Measurements from ENCODE around the gene LRRFIP1. TPM values are rescaled to one million over a fixed set of nuclear protein-coding genes. Genes with fewer than 3 reads are reported as not detected.
A peak's percentile ranks its signal among the peaks of the same experiment; 100 is the strongest.

The LRRFIP1 gene
- total RNA-seq, 1 donor from 2014 or later: 134 TPM

DNA sequence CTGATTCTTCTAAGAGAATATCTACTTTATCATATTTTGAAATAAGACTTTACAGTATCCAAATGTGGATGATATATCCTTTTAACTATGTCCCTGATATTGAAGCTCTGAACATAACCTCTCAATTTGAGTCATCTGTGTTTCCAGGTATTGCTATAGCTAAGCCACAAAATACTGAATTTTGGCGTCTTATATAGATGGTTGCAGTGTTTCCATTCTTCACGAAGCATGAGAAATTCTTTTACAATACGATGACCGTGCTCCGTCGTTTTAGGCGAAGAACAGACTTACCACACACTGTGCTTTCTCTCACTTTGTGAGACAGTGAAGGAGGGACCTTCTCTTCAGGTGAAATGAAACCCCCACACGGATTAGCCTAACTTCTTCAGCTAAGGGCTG, 45.3 kb downstream of the LRRFIP1 start:
- POLR2A ChIA-PET: interaction anchor here (0.6 to 10.8 kb wide), 7 partner anchors 9 to 75 kb away, joined by 4 to 241 read pairs (median 7); no protein-coding TSS in a partner anchor
- H3K27ac Mint-ChIP-seq: peak overlapping the region; percentile 99
- peaks cover 86% of the 10 kb centered on the region for H3K4me1 Mint-ChIP-seq
- CTCF ChIA-PET: interaction anchor here (0.7 to 9.1 kb wide), 26 partner anchors 8 to 160 kb away, joined by 3 to 216 read pairs (median 6); no protein-coding TSS in a partner anchor
- H3K9me3 Mint-ChIP-seq: no peaks in the 10 kb centered on the region
- H3K36me3 Mint-ChIP-seq (ENCODE audit: low read depth): no peaks in the 10 kb centered on the region
- intact Hi-C loops (cut with micrococcal nuclease): loop anchor here (1.0 to 10.0 kb wide), 15 partner anchors 15 to 615 kb away; partner anchors contain the start of genes PER2 and UBE2F
- ATAC-seq (ENCODE audit: low read depth): no peak
- H3K4me3 Mint-ChIP-seq: peak overlapping the region; percentile 90
- peaks cover 5% of the 10 kb centered on the region for H3K27me3 Mint-ChIP-seq
- TF ChIP-seq, protein P1, sequence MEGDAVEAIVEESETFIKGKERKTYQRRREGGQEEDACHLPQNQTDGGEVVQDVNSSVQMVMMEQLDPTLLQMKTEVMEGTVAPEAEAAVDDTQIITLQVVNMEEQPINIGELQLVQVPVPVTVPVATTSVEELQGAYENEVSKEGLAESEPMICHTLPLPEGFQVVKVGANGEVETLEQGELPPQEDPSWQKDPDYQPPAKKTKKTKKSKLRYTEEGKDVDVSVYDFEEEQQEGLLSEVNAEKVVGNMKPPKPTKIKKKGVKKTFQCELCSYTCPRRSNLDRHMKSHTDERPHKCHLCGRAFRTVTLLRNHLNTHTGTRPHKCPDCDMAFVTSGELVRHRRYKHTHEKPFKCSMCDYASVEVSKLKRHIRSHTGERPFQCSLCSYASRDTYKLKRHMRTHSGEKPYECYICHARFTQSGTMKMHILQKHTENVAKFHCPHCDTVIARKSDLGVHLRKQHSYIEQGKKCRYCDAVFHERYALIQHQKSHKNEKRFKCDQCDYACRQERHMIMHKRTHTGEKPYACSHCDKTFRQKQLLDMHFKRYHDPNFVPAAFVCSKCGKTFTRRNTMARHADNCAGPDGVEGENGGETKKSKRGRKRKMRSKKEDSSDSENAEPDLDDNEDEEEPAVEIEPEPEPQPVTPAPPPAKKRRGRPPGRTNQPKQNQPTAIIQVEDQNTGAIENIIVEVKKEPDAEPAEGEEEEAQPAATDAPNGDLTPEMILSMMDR (IDR thresholded peaks at IDR 0.05): no peak
- no peak for DNase-seq

DNA sequence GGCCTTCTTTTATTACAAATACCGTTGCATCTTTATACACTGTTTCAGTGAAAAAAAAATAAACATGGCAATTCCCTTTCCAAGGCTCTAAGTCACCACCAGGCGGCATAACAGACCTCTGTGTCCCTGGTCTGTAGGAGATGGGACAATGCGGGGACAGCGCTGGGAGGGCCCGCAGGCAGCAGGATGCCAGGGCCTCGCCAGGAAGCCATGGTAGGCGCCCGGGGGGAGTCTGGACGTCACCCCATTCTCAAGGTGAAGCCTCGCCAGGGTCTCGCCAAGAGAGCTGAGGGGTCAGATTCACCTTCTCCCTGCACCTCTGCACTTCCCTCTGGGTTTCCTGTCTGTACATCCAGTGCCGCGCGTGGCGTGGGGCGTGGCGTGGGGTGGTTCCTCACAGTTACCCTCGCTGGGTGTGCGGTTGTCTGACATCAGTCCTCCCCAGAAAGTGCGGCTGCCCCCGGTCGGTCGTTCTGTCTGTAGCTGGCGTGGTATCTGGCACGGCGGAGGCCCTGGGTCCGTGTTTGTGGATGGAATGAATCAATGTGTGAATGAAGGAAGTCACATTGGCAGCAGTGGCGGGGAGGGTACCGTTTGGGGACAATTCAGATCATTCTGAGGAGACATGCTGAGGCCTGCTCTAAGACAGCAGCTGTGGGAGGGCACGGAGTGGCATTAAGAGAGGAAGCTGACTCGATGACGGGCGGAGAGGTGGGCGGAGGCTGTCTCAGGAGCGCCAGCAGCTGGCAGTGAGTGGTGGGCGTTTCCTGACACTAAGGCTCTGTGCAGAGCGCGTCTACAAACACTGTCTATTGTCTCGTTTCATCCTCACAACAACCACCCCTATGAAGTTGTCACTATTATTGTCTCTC, 46.0 kb downstream of the LRRFIP1 start:
- H3K4me1 Mint-ChIP-seq: peaks cover 90% of the 10 kb centered on the region
- POLR2A ChIA-PET: interaction anchor here (0.7 to 10.8 kb wide), 8 partner anchors 9 to 74 kb away, joined by 4 to 241 read pairs (median 6); no protein-coding TSS in a partner anchor

DNA sequence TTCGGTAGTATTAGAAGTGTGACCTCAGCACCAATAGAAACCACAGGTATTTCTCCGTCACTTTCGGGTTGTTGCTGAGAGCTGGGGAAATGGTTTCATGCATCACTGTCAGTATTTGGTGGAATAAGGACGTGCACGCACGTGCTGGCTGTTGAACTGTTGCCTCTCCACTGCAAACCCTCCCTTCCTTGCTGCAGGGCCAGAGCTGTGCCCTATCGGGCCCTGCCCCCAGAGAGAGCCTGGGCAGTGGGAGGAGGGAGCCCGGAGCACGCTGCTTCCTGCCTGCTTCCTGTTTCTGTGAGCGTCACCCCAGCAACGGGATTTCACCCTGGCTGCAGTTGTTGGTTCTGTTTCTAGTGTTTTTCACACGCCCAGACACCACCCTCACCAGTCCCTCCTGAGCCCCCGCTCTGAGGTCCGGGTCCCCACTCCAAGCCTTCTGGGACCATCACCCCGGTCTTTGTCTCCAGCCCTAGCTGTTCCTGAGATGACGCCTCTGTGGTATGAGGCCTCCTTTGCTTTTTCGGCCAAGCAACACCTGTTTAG, 47.4 kb downstream of the LRRFIP1 start:
- TF ChIP-seq, protein P1 (IDR thresholded peaks at IDR 0.05): no peak
- no peaks in the 10 kb centered on the region for H3K36me3 Mint-ChIP-seq (ENCODE audit: low read depth)
- CTCF ChIA-PET: interaction anchor here (2.0 to 9.1 kb wide), 6 partner anchors 13 to 100 kb away, joined by 5 to 216 read pairs (median 16); no protein-coding TSS in a partner anchor
- peak overlapping the region; percentile 99 for H3K27ac Mint-ChIP-seq
- H3K27me3 Mint-ChIP-seq: no peaks in the 10 kb centered on the region
- POLR2A ChIA-PET: interaction anchor here (0.9 to 10.8 kb wide), 4 partner anchors 18 to 71 kb away, joined by 4 to 241 read pairs (median 4); no protein-coding TSS in a partner anchor
- ATAC-seq (ENCODE audit: low read depth): peak; percentile 77
- peak overlapping the region; percentile 90 for H3K4me3 Mint-ChIP-seq
- H3K9me3 Mint-ChIP-seq: no peaks in the 10 kb centered on the region
- intact Hi-C loops (cut with micrococcal nuclease): loop anchor here (5.0 to 10.0 kb wide), 5 partner anchors 230 to 612 kb away; partner anchors contain the start of genes PER2 and UBE2F
- H3K4me1 Mint-ChIP-seq: peaks cover 90% of the 10 kb centered on the region
- DNase-seq: peak; percentile 80

More for the DNA sequence above, 46.0 kb downstream of the LRRFIP1 start:
- intact Hi-C loops (cut with micrococcal nuclease): loop anchor here (1.0 to 10.0 kb wide), 15 partner anchors 14 to 614 kb away; partner anchors contain the start of genes PER2 and UBE2F
- Mint-ChIP-seq H3K9me3 (no peaks in the 10 kb centered on the region), H3K36me3 (ENCODE audit: low read depth) (no peaks in the 10 kb centered on the region), H3K27ac (peak overlapping the region; percentile 99), H3K27me3 (peaks cover 1% of the 10 kb centered on the region), H3K4me3 (peak overlapping the region; percentile 90)
- TF ChIP-seq, protein P1 (IDR thresholded peaks at IDR 0.05): no peak
- CTCF ChIA-PET: interaction anchor here (0.7 to 9.1 kb wide), 31 partner anchors 9 to 1124 kb away, joined by 3 to 216 read pairs (median 5); partner anchors contain the start of gene LRRFIP1
- peak; percentile 71 for DNase-seq
- ATAC-seq (ENCODE audit: low read depth): peak; percentile 61

DNA sequence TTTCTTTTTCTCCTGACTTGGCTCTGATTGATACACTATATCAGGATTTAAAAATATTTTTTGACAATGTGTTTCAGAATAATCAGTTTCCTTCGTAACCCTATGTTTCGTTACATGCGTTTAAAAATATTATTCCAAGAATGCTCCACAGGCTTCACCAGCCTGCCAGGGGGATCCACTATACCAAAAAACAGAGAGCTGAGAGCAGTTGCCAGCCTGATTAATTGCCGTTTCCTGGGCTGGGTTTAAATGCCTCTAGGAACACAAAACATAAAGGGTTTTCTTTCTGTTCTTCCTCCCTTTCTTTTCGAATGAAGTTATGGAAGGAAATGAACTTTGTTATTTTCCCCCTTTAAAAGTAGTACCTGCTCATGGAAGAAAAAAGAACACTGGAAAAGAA, 47.9 kb downstream of the LRRFIP1 start:
- intact Hi-C loops (cut with micrococcal nuclease): loop anchor here (10.0 kb wide), 2 partner anchors 229 to 559 kb away; no protein-coding TSS in a partner anchor
- ATAC-seq (ENCODE audit: low read depth): no peak
- peak overlapping the region; percentile 99 for H3K27ac Mint-ChIP-seq
- H3K4me3 Mint-ChIP-seq: peak overlapping the region; percentile 90
- ChIA-PET POLR2A (interaction anchor here (0.9 to 10.8 kb wide), 3 partner anchors 18 to 70 kb away, joined by 4 to 241 read pairs (median 4); no protein-coding TSS in a partner anchor), CTCF (interaction anchor here (2.3 to 9.1 kb wide), 4 partner anchors 12 to 100 kb away, joined by 9 to 216 read pairs (median 70); no protein-coding TSS in a partner anchor)
- TF ChIP-seq, protein P1 (IDR thresholded peaks at IDR 0.05): no peak
- no peak for DNase-seq
- H3K4me1 Mint-ChIP-seq: peaks cover 86% of the 10 kb centered on the region
- H3K9me3 Mint-ChIP-seq: no peaks in the 10 kb centered on the region
- no peaks in the 10 kb centered on the region for H3K27me3 Mint-ChIP-seq
- no peaks in the 10 kb centered on the region for H3K36me3 Mint-ChIP-seq (ENCODE audit: low read depth)

All from activated B cell treated with CpG ODN at 0.5 μM for 24 hours (primary cell).